GM18867 (cell line): ENCODE measurements around the gene NLRP3.
A peak's percentile ranks its signal among the peaks of the same experiment; 100 is the strongest.
"Not testable (repeated sequence)": the region's sequence is repeated elsewhere in the genome, so short reads cannot be mapped to it uniquely, and the experiment has no call there.

Source experiments
- ATAC-seq: cut with Tn5 transposase; IDR thresholded peaks from one replicate; pipeline ENCODE4 v1.9.1; 2021; ENCODE audit warnings: mild to moderate bottlenecking, moderate library complexity; ENCODE audit not compliant: unreplicated experiment

Gene NLRP3

DNA sequence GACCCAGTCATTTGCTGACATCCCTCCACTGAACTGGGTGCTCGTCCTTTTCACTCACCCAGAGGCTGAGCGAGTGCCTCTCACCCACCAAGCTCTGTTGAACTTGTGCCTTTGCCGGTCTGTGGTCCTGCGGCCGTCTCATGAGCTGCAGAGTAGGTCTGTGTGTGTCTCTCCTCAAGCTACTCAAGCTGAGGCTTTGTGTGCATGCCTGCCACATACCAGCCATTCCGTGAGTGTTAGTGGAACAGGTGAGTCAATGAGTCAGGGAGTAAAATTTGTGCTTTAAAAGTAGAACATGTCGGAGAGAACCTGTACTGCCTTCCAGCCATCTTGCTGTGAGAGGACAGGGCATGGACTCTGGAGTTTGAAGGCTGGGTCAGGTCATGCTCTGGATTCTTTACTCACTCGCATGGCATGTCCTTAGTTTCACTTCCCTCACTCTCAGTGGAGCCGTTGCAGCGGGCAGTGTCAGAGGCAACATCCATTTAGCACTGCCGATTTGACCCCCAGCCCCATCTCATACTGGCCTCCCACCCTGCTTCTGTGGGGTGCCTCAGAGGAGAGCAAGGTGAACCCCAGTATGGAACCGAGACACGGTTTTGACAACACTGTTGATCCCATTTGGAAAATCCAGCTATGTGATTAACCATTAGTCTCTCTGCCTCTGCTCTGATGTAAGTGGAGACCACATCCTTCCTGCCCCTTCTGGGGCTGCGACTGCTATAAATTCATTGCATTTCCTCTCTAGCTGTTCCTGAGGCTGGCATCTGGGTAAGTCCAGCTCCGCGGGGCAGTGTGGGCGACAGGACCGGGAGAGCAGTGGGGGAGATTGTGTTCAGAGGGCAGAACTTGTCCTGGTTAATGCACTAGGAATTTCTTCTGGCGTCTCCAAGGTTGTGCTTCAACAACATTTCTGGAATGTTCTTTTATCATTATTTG is at the start of gene NLRP3:
Gene NLRP3, plus strand, starts transcription at position 751 of the 939 bp plus-strand sequence. CDS start 2,628 bp downstream, outside the sequence.
- ATAC-seq = no peak

DNA sequence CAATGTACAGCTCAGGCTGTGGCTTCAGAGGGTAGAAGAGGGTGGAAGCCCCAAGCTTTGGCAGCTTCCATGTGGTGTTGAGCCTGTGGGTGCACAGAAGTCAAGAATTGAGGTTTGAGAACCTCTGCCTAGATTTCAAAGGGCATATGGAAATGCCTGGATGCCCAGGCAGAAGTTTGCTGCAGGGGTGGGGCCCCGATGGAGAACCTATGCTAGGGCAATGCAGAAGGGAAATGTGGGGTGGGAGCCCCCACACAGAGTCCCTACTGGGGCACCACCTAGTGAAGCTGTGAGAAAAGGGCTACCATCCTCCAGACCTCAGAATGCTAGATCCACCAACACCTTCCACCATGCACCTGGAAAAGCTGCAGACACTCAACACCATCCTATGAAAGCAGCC is 49.6 kb upstream of the NLRP3 start:
- not testable (repeated sequence) for ATAC-seq

DNA sequence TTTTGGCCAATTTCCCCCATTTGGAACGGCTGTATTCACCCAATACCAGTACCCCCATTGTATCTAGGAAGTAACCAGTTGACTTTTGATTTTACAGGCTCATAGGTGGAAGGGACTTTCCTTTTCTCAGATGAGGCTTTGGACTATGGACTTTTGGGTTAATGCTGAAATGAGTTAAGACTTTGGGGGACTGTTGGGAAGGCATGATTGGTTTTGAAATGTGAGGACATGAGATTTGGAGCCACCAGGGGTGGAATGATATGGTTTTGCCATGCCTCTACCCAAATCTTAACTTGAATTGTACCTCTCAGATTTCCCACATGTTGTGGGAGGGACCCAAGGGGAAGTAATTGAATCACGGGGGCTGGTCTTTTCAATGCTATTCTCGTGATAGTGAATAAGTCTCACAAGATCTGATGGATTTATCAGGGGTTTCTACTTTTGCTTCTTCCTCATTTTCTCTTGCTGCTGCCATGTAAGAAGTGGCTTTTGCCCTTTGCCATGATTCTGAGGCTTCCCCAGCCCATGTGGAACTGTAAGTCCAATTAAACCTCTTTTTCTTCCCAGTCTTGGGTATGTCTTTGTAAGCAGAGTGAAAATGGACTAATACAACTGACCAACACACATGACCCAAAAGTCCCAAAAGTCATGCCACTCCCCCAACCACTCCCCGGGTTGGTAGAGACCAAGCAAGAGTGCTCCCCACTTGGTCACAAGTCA is 48.9 kb upstream of the NLRP3 start:
- ATAC-seq = no peak

DNA sequence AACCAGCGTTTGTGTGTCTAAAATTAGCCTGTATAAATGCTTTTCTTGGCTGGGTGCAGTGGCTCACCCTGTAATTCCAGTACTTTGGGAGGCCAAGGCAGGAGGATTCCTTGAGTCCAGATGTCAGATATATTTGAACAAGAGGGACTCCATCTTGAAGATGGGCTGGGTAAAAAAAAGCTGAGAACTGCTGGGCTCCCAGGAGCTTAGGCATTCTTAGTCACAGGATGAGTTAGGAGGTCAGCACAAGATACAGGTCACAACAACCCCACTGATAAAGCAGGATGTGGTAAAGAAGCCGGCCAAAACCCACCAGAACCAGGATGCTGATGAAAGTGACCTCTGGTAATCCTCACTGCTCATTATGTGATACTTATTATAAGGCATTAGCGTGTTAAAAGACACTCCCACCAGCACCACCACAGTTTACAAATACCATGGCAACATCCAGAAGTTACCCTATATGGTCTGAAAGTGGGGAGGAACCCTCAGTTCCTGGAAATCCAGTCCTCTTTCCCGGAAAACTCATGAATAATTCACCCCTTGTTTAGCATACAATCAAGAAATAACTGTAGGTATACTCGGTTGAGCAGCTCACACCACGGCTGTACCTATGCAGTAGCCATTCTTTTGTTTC is 48.1 kb upstream of the NLRP3 start:
- ATAC-seq = no peak

DNA sequence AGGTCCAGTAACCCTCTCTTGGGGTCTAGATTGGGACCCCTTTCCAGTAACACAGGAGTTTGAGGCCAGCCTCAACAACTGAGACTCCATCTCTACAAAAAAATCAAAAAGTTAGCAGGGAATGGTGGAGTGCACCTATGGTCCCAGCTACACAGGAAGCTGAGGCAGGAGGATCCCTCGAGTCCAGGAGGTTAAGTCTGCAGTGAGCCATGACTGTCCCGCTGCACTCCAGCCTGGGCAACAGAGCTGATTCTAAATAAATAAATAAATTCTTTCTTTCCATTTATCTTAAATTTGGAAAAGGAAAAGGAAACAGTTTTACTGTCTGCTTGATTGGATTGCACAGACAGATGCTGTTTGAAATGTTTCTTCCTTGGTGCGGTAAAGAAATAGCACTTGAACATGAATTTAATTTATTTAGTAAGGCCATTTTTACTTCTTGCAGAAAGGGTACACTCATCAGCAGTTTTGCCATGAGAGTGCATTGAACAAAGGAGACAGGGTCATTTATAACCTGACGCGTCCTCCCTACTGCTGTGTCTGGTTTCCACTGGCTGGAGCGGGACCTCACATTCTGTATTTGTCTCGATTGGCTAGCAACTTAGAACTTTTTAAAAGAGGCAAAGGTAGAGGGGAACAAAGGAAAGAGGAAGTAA is 47.4 kb upstream of the NLRP3 start:
- ATAC-seq = no peak

DNA sequence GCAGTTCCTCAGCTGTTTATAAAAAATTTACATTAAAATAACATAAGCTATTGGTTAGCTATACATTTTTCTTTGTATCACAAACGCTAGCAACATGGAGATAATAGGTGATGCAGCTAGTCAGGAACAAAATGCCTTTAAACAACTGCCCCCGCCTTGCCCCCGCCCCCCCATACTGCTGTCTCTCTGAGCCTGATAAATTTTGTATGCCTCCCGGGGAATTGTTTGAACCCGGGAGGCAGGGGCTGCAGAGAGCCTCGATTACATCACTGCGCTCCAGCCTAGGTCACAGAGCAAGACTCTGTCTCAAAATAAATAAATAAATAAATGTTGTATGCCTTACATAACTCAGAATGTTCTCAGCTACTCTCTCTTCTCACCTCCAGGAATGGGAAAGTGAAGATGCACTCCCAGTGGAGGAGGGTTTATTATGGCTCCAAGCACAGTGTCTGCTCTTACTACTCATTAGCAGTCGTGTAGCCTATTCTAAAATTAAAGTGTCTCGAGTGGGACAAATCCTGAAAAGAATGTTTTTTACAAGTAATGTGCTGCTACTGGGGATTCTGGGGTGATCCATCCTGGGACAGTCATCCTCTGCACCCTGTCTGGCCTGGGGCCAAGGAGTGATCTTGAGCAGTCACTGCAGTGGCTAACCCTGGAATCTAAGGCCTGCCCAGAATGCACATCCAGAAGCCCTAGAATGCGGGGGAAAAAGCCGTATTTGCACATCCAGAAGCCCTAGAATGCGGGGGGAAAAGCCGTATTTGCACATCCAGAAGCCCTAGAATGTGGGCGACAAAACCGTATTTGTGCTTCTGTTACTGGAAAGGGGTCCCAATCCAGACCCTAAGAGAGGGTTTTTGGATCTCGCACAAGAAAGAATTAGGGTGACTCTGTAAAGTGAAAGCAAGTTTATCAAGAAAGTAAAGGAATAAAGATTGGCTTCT is 44.9 kb upstream of the NLRP3 start:
- ATAC-seq = no peak

DNA sequence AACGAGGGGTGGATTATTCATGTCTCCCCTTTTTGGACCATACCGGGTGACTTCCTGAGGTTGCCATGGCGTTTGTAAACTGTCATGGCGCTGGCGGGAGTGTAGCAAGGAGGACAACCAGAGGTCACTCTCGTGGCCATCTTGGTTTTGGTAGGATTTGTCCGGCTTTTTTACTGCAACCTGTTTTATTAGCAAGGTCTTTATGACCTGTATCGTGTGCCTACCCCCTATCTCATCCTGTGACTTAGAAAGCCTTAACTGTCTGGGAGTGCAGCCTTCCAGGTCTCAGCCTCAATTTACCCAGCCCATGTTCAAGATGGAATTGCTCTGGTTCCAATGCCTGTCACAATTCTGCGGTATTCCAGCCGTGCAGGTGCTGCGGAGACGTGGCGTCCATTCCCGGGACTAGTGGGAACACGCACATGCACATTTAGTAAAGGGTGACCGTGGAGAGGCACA is 44.1 kb upstream of the NLRP3 start:
- ATAC-seq = no peak

DNA sequence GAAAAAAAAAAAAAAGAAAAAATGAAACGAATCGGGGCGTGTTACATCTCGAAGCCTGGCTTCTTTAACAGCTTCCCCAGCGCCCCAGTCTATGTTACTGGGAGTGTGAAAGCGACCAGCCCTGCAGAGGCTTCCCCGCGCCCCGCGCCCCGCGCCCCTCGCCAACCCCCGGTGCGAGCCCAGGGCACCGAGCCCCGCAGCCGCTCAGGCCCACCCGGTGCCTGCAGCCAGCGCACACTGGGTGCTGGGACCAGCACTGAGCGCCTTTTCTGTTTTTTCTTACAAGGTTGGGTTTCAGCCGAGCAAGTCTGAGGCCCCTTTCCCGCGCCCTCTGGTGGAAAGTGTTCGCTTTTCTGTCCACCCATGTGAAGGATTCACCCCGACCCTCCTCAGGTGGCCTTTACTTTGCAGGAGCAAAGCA is 42.2 kb upstream of the NLRP3 start:
- peak; percentile 73 for ATAC-seq

DNA sequence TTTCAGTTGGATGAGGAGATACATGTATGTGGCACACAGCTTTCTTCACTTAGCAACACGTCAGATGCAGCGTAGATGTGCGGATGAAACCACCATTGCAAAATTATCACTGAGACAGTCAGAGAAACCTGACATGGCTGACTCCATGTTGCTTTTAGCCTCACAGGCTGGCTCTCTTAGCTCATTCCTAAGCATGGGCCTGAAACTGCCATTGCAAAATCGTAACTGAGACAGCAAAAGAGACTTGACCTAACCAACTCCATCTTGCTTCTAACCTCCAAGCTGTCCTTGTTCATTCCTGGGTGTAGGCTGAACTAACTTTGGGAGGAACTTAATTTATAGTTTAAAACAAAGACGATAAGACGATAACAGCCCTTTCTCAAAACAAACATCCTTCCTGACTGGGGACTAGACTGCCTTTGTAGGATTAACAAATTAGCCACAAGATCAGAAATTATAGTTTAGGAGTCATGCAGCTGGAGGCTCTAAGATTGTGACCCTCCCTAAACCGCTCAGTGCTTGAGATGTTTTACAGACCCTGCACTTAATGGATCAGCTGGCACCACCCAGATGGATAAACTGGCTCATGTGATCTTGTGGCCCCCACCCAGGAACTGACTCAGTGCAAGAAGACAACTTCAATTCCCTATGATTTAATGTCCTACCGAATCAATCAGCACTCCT is 41.2 kb upstream of the NLRP3 start:
- not testable (repeated sequence) for ATAC-seq

DNA sequence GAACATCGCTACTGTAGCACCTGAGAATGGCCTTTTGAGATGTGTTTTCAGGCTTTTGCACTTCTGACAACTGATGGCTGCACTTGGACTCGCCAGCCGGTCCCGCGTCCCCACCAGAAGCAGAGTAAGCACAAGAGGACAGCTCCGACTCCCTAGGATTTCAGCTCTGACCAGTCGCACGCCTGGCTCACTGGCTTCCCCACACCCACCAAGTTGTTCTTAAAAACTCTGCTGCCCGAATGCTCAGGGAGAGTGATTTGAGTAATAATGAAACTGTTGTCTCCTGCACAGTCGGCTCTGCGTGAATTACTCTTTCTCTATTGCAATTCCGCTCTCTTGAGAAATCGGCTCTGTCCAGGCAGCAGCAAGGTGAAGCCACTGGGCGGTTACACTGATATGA is 40.2 kb upstream of the NLRP3 start:
- no peak for ATAC-seq

DNA sequence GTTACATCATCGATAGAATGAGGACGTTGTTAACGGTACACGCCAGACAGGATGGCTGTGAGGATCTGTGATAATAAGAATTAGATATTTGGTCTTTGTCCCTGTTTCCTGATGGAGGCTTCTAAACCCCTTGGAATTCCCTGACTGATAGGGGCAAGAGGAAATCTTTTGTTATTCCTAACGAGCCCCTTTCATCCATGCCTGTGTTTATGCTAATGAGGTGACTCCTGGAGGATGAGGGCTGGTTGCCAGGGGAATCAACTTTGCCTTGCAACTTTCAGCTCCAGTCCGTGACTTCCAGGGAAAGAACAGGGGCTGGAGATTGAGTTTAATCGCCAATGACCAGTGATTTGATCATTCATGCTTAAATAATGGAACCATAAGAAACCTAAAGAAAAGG is 39.3 kb upstream of the NLRP3 start:
- ATAC-seq = no peak

DNA sequence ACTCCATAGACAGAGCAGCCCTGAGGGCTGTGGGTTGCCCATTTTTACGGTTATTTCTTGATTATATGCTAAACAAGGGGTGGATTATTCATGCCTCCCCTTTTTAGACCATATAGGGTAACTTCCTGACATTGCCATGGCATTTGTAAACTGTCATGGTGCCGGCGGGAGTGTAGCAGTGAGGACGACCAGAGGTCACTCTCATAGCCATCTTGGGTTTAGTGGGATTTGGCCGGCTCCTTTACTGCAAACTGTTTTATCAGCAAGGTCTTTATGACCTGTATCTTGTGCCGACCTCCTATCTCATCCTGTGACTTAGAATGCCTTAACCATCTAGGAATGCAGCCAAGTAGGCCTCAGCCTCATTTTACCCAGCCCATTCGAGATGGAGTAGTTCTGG is 38.3 kb upstream of the NLRP3 start:
- ATAC-seq = not testable (repeated sequence)

DNA sequence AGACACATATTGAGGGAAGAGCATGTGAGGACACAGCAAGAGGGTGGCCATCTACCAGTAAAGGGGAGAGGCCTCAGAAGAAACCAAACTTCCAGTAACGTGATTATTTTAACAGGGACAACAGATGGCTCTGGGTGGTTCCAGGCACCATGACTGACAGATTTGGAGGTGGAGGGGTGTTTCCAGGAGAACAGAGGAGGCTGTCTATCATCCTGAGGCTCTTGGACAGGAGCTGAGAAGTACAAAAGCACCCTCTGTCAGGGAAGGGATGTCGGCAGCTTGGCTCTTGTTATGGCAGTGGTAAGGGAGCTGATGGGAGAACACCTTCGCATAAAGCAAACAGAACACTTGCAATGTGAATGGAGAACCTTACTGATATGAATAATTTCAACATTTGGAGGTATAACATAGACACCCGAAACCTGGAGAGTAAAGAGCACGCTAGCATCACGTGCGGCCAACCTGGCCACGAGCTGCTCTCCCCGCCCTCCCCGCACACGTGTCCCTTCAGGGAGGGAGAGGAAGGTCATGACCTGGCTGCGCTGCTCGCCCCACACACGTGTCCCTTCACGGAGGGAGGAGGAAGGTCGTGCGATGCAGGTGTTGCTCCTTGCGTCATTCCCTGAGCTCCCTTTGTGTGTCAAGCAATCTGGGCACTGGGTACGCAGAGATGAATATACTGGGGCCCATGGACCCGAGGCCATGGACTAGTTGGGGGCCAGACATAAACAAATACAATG is 37.5 kb upstream of the NLRP3 start:
- no peak for ATAC-seq

DNA sequence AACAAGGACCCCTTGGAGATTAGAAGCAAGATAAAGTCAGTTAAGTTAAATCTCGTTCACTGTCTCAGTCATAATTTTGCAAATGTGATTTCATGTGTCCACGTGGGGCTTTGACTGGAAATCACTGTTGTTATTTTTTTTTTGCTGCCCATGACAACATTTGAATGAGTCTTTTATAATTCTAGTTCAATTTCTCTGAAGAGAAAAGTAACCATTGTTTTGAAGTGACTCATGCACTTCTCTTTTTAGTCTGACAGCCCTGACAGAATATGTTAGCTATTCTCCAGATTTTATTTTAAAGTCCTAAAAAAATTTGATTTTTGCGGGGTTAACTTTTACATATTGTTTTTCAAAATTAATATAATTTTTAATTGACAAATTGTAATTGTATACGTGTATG is 30.7 kb upstream of the NLRP3 start:
- ATAC-seq = no peak

DNA sequence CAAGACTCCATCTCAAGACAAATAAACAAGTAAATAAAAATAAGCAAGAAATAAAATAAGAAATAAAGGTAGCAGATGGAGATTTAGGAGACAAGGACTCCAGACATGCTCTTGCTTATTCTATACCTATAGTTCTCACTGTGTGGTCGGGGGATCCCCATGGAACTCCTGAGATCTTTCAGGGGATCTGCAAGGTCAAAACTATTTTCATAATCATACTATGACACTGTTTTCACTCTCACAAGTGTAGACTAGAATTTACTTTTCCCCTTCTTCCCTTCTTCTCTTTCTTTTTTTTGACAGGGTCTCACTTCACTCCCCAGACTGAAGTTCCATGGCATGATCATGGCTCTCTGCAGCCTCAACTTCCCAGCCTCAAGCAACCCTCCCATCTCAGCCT is 29.8 kb upstream of the NLRP3 start:
- no peak for ATAC-seq

DNA sequence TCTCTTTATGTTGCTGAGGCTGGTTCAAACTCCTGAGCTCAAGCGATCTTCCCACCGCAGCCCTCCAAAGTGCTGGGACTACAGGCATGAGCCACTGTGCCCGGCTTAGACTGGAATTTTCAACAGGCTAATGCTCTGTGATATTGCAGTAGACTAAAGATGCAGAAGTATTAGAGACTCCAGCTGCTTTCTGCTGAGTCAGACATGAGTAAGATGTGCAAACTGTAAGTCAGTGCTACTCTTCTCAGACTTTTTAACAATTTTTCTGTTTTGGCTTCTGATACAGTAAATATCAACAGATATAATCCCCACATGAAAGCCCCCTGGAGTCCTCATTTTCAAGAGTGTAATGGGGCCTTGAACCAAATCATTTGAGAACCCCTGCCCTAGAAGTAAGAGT is 29.3 kb upstream of the NLRP3 start:
- ATAC-seq = no peak

DNA sequence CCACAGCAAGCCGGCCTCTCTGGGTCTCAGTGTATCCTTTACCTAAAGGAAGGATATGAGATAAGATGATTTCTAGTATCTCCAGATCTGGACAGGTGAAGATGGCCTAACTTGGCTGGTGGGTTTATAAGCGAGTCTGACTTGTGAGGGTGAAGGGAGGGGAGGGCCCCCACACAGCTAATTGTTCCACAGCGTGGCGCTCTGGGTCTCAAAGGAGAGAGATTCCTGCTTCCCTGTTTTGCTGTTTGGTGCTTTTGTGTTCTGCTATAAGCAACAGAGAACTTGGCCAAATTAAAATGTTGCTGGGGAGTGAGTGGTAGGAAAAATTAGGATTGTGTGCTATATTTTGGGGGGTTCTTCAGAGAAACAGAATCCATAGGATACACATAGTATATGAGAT is 28.9 kb upstream of the NLRP3 start:
- no peak for ATAC-seq

DNA sequence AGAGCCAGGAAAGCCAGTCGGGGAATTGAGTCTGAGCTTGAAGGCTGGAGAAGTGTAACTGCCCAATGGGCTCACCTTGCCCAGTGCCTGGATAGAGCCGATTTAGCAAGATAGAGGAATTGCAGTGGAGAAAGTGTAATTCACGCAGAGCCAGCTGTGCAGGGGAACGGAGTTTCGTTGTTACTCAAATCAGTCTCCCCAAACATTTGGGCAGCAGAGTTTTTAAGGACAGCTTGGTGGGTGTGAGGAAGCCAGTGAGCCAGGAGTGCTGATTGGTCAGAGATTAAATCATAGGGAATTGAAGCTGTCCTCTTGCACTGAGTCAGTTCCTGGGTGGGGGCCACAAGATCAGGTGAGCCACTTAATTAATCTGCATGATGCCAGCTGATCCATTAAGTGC is 28.4 kb upstream of the NLRP3 start:
- ATAC-seq = no peak
